Esophagus muscularis mucosa (tissue), 3 donors: ENCODE measurements around the gene CDC42EP2.

ENCODE experiments used
- CTCF ChIP-seq, 3 experiments: fragments of 200-600 bp in 2 of 3; fragments of 450-650 bp in 1 of 3; sonication (generic) in 2 of 3; IDR thresholded peaks; one replicate each; pipeline ENCODE4 v1.5.1; 2017 to 2019; ENCODE audit warnings: antibody characterized with exemption in 3 of 3, mild to moderate bottlenecking in 2 of 3, moderate library complexity in 1 of 3
- POLR2AphosphoS5 ChIP-seq, 2 donors: sonication (generic); formaldehyde crosslinking; IDR thresholded peaks; one replicate each; pipeline ENCODE4 v1.6.1; 2017; ENCODE audit warnings: antibody characterized with exemption in 2 of 2

GRCh38 chr11:65298655-65299179, 15.9 kb upstream of the CDC42EP2 start:
- TF ChIP-seq CTCF (IDR thresholded peaks at IDR 0.05) (no peak), POLR2AphosphoS5 (IDR thresholded peaks at IDR 0.05) (peak in 1 of 2 donors; percentile 71)
